GM12874 (cell line): ENCODE measurements around the gene EMP2.

Source experiments
- TF ChIP-seq, protein P1 (sequence below): IDR thresholded peaks from 2 replicates; pipeline ENCODE4 v1.5.1; 2011; ENCODE audit warnings: low read depth, mild to moderate bottlenecking, control low read depth, low read length, moderate library complexity; ENCODE audit not compliant: insufficient read depth

EMP2 gene

DNA sequence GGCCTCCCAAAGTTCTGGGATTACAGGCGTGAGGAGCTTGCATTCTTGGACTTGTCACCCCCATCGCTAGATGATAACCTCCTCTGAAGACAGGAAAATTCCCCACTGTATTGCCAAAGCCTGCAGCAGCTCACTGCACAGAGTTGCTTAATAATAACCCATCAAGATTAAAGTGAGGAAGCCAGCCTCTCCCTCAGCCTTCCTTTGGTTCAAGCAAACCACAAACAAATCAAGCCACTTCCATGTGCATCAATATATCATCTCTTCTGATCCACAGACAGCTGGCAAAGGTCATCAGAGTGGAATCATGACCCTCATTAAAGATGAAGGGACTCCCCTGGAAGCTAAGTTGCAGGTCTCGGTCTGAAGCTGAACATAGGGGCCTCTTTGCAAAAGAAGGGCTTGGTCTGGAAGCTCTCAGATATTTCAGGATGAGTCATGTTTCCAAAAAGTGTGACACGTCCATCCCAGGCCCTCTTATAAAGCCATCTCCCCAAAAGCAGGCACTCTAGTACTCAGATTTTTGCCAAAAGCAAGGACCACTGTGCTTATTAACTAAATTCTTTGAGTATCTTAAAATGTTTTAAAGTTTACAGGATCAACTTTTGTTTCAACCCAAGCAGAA, 4.8 kb downstream of the EMP2 start:
- TF ChIP-seq, protein P1, sequence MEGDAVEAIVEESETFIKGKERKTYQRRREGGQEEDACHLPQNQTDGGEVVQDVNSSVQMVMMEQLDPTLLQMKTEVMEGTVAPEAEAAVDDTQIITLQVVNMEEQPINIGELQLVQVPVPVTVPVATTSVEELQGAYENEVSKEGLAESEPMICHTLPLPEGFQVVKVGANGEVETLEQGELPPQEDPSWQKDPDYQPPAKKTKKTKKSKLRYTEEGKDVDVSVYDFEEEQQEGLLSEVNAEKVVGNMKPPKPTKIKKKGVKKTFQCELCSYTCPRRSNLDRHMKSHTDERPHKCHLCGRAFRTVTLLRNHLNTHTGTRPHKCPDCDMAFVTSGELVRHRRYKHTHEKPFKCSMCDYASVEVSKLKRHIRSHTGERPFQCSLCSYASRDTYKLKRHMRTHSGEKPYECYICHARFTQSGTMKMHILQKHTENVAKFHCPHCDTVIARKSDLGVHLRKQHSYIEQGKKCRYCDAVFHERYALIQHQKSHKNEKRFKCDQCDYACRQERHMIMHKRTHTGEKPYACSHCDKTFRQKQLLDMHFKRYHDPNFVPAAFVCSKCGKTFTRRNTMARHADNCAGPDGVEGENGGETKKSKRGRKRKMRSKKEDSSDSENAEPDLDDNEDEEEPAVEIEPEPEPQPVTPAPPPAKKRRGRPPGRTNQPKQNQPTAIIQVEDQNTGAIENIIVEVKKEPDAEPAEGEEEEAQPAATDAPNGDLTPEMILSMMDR: no peak

DNA sequence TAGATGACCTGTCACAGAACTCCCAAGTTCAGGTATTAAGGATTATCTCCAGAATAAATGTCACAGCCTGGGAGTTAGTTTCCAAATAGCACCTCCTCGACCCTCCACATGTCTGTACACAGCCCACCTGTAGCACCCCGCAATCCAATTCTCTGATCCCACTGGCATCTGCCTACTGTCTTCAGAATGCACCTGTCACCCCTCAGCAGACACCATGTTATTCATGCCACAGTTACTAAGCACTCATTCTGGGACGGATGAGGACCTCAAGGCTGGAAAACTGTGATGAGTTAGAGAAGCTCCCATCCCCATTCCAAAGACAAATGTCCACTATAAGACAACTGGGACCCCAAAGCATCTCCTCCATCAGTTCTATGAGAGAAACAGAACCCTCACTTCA, 7.8 kb downstream of the EMP2 start:
- TF ChIP-seq, protein P1: no peak

DNA sequence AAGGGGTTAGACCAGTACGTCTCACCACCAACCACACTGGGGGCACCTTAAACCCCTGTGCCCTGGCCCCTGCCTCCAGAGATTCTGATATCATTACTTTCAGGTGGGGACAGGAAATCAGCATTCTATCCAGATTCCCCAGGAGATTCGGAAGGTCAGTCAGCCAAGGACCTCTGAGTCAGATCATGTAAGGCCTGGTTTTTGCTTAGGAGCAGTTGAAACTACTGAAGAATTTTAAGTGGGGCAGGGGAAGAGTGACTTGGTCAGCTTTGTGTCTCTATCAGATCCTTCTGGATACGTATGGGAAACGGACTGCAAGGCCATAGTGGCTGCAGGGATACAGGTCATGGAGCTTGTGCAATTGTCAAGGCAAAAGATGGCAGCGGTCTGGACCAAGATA, 9.0 kb downstream of the EMP2 start:
- TF ChIP-seq, protein P1: no peak

DNA sequence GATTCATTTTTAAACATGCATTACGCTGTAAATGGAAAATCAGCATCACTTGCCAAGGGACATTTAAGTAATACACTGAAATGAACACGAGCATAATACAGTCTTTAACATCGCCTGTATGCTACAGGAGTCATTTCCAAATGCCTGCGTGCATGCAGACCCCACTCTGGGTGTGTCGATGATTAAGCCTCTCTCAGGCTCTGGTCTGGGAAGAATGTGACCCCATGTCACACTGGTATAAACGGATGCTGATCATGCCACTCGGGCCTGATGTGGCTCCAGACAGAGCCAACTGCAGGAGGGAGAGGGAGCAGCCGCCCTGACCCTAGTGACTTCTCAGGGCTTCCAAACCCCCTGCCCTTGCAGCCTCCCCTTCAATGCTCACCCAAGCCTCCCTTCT, 10.8 kb downstream of the EMP2 start:
- TF ChIP-seq, protein P1: no peak

DNA sequence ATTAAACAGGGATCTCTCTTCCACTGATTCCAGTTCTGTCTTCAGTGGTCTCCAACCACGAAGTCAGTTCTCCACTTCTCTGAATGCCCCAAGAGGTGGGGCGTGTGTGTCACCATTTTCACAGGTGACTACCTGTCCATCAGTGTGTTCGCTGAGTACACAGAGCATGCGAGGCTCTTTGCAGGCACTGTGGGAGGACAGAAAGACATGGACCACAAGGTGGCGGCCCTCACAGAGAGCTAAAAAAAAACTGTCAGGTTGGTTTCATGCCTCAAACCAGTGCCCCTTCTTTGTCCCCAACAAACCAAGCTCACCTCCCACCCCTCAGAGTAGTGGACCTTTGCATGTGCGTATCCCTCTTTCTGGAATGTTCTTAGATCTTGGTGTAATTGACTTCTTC, 13.8 kb downstream of the EMP2 start:
- TF ChIP-seq, protein P1: no peak

DNA sequence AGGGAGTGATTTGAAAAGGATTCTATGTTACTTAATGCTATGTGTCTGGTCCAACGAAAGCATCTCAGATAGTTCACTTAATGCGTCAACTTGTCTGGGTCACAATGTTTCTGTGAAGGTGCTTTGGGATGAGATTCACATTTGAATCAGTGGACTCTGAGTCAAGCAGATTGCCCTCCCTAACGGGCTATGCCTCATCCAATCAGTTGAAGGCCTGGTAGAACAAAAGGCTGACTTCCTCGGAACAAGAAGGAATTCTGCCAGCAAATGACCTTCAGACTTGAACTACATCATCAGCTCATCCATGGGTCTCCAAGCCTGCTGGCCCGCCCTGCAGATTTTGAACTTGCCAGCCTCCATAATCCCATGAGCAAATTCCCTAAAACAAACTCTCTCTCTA, 15.2 kb downstream of the EMP2 start:
- TF ChIP-seq, protein P1: no peak

DNA sequence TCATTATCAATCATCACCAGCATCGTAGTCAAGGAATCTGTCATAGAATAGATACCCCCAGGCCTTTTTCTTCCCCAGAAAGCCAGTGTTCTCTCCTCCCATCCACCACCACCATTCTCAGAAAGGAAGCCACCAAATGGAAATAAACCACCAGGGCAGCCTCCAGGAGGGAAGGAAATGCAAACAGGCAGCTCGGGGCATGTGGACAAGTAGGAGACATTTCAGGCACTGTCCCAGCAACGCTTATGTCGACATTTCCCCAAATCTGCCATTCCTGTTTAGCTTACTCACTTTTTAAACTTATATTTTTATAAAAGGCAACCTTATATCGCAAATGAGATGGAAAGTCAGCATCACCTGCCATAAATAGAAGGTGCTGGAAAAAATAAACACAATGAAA, 15.8 kb downstream of the EMP2 start:
- TF ChIP-seq, protein P1: no peak

DNA sequence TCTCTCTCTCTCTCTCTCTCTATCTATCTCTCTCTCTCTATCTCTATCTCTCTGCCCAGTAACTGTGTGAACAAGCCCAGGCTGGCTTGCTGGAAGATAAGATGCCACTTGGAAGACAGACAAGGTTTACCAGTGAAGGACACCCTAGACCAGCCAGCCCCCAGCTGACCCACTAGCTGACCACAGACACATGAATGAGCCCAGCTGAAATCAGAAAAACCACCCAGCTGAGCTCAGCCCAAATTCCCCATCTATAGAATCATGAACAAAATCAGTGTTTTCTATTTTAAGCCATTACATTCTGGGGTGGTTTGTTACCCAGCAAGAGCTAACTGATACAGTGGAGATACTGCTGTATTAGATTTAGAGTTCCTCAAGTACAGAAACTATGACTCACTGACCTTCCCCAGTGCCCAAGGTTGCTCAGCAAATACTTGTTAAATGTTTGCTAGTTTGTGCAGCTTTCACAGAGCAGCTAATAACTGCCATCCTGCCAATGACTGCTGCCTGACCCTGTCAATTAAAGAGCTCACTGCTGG, 18.0 kb downstream of the EMP2 start:
- TF ChIP-seq, protein P1: no peak
